Muscle of leg (tissue), 11 donors: Measurements from ENCODE around the gene HS3ST3B1. TPM values are rescaled to one million over a fixed set of nuclear protein-coding genes. Genes with fewer than 3 reads are reported as not detected.
A peak's percentile ranks its signal among the peaks of the same experiment; 100 is the strongest.

Experiments
- DNase-seq: peaks from one replicate; pipeline ENCODE4 v3.0.0; 2013
- H3K27ac ChIP-seq: one replicate; pipeline ENCODE4 v1.5.1; 2013; ENCODE audit warnings: mild to moderate bottlenecking, low read length, control low read depth
- H3K27me3 ChIP-seq: one replicate; pipeline ENCODE4 v1.6.1; 2013; ENCODE audit warnings: low read length; ENCODE audit not compliant: control insufficient read depth, insufficient read depth
- H3K36me3 ChIP-seq: one replicate; pipeline ENCODE4 v1.6.1; 2013; ENCODE audit warnings: low read length; ENCODE audit not compliant: control insufficient read depth, insufficient read depth
- H3K4me1 ChIP-seq: one replicate; pipeline ENCODE4 v1.6.1; 2013; ENCODE audit warnings: low read length; ENCODE audit not compliant: control insufficient read depth, insufficient read depth
- H3K4me3 ChIP-seq: one replicate; pipeline ENCODE4 v1.5.1; 2013; ENCODE audit warnings: low read length, control low read depth
- H3K9me3 ChIP-seq: replicated peaks from 2 replicates; pipeline ENCODE4 v1.6.1; 2013; ENCODE audit warnings: low read depth, low read length; ENCODE audit not compliant: control insufficient read depth
- WGBS: methylation state at CpG from one replicate; pipeline ENCODE4 v1.1.5; 2013; ENCODE audit warnings: missing lambda C conversion rate; ENCODE audit not compliant: insufficient coverage; 5-methylcytosine and 5-hydroxymethylcytosine counted together
- polyA plus RNA-seq, 8 donors: library from polyadenylated mRNA; unstranded; fragments of 120-200 nt; gene quantifications; one replicate each; pipeline versions ENCODE4 v1.2.1 to v1.2.3, GENCODE V29; 2013; ENCODE audit warnings: inconsistent platforms in 1 of 8, low replicate concordance in 1 of 8; ENCODE audit not compliant: insufficient read length in 8 of 8, insufficient read depth in 1 of 8
- total RNA-seq: library from RNA; stranded (reverse); fragments of 120-200 nt; gene quantifications from one replicate; pipeline ENCODE4 v1.2.4, GENCODE V29; 2013

HS3ST3B1 gene
- total and polyA plus RNA-seq, 9 donors = 1.0 to 4.6 (median 2.2) TPM

DNA sequence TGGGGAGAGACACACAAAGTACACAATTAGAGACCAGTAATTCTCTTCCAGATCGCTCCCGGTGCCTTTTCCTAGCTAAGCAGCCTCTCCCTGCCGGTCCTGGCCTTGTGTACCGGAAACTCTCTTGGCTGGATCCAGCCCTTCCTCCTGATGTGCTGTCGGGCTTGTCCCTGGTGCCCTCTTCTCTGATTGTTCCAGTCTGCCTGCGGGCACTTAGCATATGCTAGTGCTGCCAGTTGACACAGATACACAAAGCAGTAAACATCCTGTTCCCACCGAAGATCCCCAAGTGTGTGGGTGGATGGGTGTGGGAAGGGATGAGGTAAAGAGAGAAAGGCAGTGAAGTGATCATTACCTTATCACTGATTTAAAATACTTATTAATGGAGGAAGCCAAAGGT is 9.7 kb downstream of the HS3ST3B1 start:
- DNase-seq = peak; percentile 50
- peaks cover 20% of the 10 kb centered on the region for H3K27me3 ChIP-seq
- H3K36me3 ChIP-seq = no peaks in the 10 kb centered on the region
- H3K4me3 ChIP-seq = no peak overlapping the region
- peaks cover 16% of the 10 kb centered on the region for H3K4me1 ChIP-seq
- 30% methylated on average over 5 of the region's 7 CpGs for WGBS
- H3K9me3 ChIP-seq = no peaks in the 10 kb centered on the region
- no peak overlapping the region for H3K27ac ChIP-seq

DNA sequence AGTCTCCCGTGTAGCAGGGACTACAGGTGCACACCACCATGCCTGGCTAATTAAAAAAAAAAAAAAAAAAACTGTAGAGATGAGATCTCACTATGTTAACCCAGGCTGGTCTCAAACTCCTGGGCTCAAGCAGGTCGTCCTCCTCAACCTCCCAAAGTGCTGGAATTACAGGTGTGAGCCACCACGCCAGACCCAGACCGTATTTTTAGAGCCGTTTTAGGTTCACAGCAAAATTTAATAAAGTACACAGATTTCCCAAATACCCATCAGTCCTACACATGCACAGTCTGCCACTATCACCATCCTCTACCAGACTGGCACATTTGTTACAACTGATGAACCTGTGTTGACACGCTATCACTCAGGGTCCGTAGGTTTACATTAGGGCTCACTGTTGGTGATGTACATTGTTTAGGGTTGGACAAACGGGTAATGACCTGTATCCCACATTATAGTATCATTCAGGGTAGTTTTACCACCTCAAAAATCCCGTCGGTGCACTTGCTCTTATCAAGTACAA is 10.4 kb downstream of the HS3ST3B1 start:
- no peaks in the 10 kb centered on the region for H3K9me3 ChIP-seq
- DNase-seq = no peak
- H3K27ac ChIP-seq = no peak overlapping the region
- H3K4me1 ChIP-seq = peaks cover 16% of the 10 kb centered on the region
- no peaks in the 10 kb centered on the region for H3K36me3 ChIP-seq
- no peak overlapping the region for H3K4me3 ChIP-seq
- H3K27me3 ChIP-seq = peaks cover 18% of the 10 kb centered on the region
- 94% methylated on average over 4 of the region's 10 CpGs for WGBS

DNA sequence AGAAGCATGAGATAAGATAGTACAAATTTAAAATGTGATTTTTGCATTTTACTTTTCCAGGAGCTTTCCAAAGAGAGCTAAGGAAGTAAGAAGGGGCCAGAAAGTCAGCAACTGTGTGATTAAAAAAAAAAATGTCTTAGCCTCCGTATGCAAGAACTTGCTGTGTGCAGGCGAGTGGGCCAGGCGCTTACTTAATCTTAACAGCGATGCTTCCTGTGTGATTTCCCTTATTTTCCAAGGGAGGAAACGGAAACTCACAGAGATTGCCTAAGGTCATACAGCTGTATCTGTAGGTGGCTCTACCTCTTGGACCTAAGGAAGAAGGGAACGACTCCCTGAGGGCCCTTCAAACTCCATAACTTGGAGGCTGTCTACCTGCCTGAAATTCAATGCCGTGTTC is 11.1 kb downstream of the HS3ST3B1 start:
- no peak overlapping the region for H3K27ac ChIP-seq
- DNase-seq = peak; percentile 70
- WGBS = 14% methylated on average over 3 of the region's 7 CpGs

DNA sequence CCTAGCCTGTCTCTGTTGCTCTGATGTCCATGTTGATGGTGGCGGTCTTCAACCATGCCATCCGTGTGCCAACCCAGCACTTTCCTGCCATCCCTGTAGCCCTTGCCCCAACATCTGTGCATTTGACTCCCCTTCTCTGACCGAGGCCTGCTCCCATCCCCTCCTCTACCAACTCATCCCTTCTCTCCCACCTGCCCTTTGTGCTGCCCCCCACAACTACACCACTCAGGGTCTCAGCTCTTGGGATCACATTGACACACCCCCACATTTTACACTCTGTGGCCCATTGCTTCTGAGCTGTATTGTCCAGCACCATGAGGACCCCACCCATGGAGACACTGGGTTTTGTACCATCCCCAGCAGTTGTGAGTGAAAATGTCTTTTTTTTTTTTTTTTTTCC is 11.6 kb downstream of the HS3ST3B1 start:
- DNase-seq = no peak
- Histone ChIP-seq H3K36me3 (no peaks in the 10 kb centered on the region), H3K27me3 (peaks cover 18% of the 10 kb centered on the region), H3K9me3 (no peaks in the 10 kb centered on the region), H3K4me1 (peaks cover 16% of the 10 kb centered on the region), H3K27ac (no peak overlapping the region), H3K4me3 (no peak overlapping the region)
- WGBS = 74% methylated on average over 3 of the region's 3 CpGs

More for the DNA sequence above, 11.1 kb downstream of the HS3ST3B1 start:
- H3K27me3 ChIP-seq = peaks cover 18% of the 10 kb centered on the region
- H3K4me1 ChIP-seq = peaks cover 16% of the 10 kb centered on the region
- no peaks in the 10 kb centered on the region for H3K9me3 ChIP-seq
- H3K36me3 ChIP-seq = no peaks in the 10 kb centered on the region
- H3K4me3 ChIP-seq = no peak overlapping the region

DNA sequence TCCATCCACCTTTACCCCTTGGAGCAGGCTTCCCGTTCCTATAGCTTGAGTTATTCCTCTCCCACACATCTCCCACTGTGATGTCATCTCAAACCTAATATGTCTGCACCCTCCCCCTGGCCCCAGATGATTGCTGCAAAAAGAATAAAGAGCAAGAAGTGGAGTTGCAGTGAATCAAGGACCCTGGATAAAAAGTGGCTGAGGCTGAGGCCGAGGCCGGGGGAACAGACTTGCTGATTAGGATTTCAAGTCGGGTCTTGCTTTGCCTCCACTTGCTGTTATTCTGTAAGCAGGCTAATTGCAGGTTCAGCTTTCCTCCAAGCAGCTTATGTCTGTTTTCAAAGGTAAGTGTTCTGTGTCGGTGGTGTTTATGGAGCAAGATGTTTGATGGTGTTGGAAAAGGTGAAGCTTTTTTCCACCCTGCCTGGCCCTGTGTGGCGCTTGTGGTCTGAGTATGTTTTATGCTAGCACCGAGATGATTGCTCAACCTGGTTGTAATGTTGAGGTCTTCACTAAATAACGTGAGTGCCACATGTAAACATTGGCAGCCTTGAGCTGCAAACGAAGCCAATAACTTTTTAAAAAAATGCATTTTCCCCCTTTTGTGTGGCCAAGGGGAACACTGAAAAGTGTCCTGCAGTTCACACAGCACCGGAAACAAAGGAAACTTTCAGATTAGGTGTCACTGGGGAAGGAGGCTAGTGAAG is 15.4 kb downstream of the HS3ST3B1 start:
- Histone ChIP-seq H3K4me3 (no peak overlapping the region), H3K27ac (no peak overlapping the region), H3K27me3 (no peaks in the 10 kb centered on the region), H3K36me3 (no peaks in the 10 kb centered on the region), H3K4me1 (peaks cover 3% of the 10 kb centered on the region), H3K9me3 (no peaks in the 10 kb centered on the region)
- DNase-seq = no peak
- 39% methylated on average over 4 of the region's 10 CpGs for WGBS

DNA sequence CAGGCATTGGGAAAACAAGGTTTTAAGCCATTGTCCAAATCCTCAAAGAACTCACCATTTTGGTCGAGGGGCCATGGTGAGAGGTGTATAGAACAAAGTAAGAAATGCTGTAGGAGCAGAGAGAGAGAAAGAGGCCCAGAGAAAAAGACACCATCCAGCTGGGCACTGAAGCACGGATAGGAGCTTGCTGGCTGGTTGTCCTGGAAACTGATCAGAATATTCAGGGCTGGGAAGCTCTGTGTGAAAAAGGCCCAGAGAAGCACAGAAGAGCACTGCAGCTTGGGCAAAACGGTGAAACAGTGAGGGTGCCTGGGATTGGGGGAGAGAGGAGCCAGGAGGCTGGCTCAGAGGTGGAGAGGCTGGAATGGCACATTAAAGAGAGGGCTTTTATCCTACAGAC is 16.5 kb downstream of the HS3ST3B1 start:
- H3K36me3 ChIP-seq = no peaks in the 10 kb centered on the region
- H3K4me1 ChIP-seq = peaks cover 3% of the 10 kb centered on the region
- 70% methylated on average over 2 of the region's 3 CpGs for WGBS
- H3K9me3 ChIP-seq = no peaks in the 10 kb centered on the region
- H3K4me3 ChIP-seq = no peak overlapping the region
- DNase-seq = no peak
- no peak overlapping the region for H3K27ac ChIP-seq
- H3K27me3 ChIP-seq = no peaks in the 10 kb centered on the region

DNA sequence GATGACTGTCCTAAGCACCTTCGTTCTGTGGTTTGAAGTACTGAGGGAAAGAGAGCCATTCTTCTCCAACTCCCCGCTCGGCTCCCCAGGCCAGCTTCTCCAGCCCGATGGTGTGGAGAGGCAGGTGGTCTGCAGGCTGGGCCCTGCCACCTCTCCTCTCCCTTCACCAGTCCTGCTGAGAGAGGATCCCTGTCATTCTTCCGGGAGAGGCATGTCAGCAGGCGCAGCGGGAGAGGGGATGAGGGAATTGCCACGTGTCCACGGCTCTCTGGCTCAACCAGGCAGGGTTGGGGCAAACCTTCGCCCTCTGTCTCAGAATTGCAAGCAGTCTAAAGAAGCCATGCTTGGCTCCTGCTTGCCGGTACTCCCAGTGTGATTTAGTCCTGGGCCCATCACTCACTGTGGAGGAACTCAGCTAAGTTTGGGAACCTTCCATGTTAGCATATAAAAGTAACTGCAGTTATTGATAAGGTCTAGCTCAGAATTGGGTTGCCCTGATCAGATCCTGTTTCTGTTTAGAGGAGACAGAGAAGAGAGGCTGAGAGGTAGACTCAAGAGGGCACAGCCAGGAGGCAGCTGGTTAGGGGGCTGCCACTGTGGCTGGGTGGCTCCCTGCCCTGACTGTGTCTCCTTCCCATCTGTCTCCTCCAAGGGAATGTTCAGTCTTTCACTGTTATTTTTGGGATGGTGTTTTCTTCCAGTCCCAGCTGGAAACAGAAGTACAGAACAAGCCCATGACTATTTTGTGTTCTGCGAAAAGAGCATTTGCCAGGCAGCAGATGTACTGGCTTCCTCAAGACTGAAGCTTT is 17.4 kb downstream of the HS3ST3B1 start:
- WGBS = 59% methylated on average over 7 of the region's 12 CpGs
- Histone ChIP-seq H3K36me3 (no peaks in the 10 kb centered on the region), H3K4me1 (peaks cover 3% of the 10 kb centered on the region), H3K4me3 (no peak overlapping the region), H3K27me3 (no peaks in the 10 kb centered on the region), H3K27ac (no peak overlapping the region), H3K9me3 (no peaks in the 10 kb centered on the region)
- DNase-seq = no peak

DNA sequence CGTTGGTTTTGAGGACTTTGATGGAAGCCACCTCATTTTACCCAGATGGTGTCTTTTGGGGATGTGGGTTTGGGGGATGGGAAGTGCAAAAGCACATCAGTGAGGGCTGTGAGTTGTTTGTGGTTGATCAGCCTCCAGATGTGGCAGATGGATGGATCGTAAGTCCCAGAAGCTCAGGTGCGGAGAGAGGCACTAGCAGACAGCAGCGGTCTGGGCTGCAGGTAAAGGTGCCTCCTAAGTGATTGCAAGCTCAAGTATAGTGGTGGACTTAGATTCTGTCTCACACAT is 18.0 kb downstream of the HS3ST3B1 start:
- Histone ChIP-seq H3K9me3 (no peaks in the 10 kb centered on the region), H3K4me3 (no peak overlapping the region), H3K27ac (no peak overlapping the region), H3K36me3 (no peaks in the 10 kb centered on the region), H3K27me3 (no peaks in the 10 kb centered on the region), H3K4me1 (peaks cover 3% of the 10 kb centered on the region)
- 90% methylated on average over 1 of the region's 4 CpGs for WGBS
- no peak for DNase-seq

DNA sequence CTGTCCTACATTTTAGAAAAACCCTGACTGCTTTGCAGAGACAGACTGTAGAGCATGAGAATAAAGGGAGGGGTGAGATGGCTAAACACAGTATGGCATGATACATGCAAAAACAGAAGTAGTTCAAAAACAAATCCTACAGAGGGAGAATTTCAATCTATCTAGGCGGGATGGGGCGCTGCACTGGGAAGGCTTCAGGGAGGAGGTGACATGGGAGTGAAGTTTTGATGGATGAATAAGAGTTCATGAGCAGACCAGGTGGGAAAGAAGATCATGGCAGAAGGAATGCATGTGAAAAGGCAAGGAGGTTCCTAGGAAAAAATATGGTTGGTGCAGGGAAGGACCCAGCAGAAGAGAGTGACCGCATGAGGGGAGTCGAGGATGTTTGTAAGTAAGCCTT is 19.2 kb downstream of the HS3ST3B1 start:
- Histone ChIP-seq H3K4me3 (no peak overlapping the region), H3K27ac (no peak overlapping the region), H3K27me3 (no peaks in the 10 kb centered on the region), H3K36me3 (no peaks in the 10 kb centered on the region), H3K4me1 (peaks cover 3% of the 10 kb centered on the region), H3K9me3 (no peaks in the 10 kb centered on the region)
- no peak for DNase-seq
- WGBS = 75% methylated on average over 3 of the region's 4 CpGs

DNA sequence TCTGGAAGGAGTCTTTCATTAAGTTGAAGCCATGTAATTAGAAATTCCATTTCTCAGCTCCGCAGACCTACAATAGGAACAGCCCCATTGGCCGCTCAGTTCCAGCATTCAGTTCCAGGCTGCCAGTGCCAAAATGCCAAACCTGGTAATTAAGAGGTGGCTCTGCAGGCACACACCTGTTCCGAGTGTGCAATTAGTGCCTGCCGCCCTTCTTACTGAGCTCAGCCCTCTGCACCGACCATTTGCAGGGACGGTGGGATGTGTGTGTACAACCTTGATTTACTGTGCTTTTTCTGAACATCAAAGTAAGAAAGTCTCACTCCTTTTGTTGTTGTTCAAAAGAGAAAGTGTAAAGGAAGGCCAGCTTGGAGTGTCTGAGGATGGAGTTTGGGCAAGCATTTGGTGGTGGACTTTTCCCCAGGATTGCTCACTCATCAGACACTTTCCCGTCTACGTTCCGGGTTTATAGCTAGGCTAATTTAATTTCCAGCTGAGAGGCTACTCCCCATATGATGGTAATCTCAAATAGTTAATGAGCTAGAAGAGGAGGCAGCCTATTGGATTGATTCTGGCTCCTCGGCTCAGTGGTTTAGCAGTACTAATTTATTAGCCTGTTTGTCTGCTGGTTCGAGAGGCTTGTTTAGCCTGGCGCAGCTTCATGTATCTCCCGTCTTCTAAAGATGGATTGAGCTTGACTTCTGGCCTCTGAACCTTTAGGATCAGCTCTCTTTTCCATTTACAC is 20.0 kb downstream of the HS3ST3B1 start:
- DNase-seq = no peak
- Histone ChIP-seq H3K27me3 (no peaks in the 10 kb centered on the region), H3K4me1 (peaks cover 3% of the 10 kb centered on the region), H3K9me3 (no peaks in the 10 kb centered on the region), H3K4me3 (no peak overlapping the region), H3K27ac (no peak overlapping the region), H3K36me3 (no peaks in the 10 kb centered on the region)
- WGBS = 68% methylated on average over 6 of the region's 13 CpGs
